ENCODE measurements around the gene TPRG1.

DNA sequence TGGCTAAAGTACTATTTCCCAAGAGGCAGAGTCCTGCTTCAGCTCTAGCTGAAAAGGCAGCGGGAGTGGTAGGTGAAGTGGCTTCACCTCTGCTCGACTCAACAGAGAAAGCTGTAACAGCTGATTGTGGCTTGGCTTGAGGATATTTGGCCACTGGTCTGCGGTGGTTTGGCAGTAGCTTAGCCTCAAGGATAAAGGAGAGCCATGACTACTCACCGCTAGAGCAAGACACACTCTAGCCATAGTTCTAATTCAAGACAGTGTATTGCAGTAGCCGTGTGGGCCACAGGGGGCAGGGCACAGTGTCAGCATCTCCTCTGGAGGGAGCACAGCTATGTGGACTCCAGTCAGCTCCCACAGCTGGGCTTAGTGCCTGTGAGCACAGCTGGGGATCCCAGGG is 23.5 kb downstream of the TPRG1 start:
- TF ChIP-seq GABPA (IDR thresholded peaks at IDR 0.05 in 1 of 2, conservative IDR thresholded peaks at IDR 0.05 in 1 of 2): no peak
- TF ChIP-seq, protein P1, sequence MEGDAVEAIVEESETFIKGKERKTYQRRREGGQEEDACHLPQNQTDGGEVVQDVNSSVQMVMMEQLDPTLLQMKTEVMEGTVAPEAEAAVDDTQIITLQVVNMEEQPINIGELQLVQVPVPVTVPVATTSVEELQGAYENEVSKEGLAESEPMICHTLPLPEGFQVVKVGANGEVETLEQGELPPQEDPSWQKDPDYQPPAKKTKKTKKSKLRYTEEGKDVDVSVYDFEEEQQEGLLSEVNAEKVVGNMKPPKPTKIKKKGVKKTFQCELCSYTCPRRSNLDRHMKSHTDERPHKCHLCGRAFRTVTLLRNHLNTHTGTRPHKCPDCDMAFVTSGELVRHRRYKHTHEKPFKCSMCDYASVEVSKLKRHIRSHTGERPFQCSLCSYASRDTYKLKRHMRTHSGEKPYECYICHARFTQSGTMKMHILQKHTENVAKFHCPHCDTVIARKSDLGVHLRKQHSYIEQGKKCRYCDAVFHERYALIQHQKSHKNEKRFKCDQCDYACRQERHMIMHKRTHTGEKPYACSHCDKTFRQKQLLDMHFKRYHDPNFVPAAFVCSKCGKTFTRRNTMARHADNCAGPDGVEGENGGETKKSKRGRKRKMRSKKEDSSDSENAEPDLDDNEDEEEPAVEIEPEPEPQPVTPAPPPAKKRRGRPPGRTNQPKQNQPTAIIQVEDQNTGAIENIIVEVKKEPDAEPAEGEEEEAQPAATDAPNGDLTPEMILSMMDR (IDR thresholded peaks at IDR 0.05; ENCODE audit: low read depth, low read length, missing input control): no peak
- no peak for TF ChIP-seq NR2F2 (IDR thresholded peaks at IDR 0.05)
- no peak for TF ChIP-seq YY1 (IDR thresholded peaks at IDR 0.05)
- no peak for TF ChIP-seq EGR1 (IDR thresholded peaks at IDR 0.05; ENCODE audit: low read depth in 2 of 2)
- TF ChIP-seq RXRA (IDR thresholded peaks at IDR 0.05): no peak

All from liver (tissue), 3 donors.